ENCODE measurements around the gene DIAPH3.

DIAPH3 gene

GRCh38 chr13:59776924-59777690 lies 386.6 kb downstream of the DIAPH3 start (continued):
- no peak for TF ChIP-seq ZNF704 (tag by site-specific recombination; IDR thresholded peaks at IDR 0.05)

GRCh38 chr13:59774491-59774971 lies 389.2 kb downstream of the DIAPH3 start:
- no peaks in the 10 kb centered on the region for H3K9me3 ChIP-seq (ENCODE audit: control insufficient read depth, insufficient read depth, low read depth, low read length)
- POLR2A ChIA-PET, result no interaction called here
- no peak overlapping the region for H3K4me3 ChIP-seq (ENCODE audit: low read depth, low read length)
- TF ChIP-seq PRDM1 (tag by site-specific recombination; IDR thresholded peaks at IDR 0.05) (no peak), ZSCAN16 (tag by site-specific recombination; IDR thresholded peaks at IDR 0.05) (no peak), ZBTB6 (tag by site-specific recombination; IDR thresholded peaks at IDR 0.05) (no peak), ZNF157 (tag by site-specific recombination; IDR thresholded peaks at IDR 0.05) (no peak), ZBTB48 (tag by site-specific recombination; IDR thresholded peaks at IDR 0.05) (no peak), ZFP37 (tag by site-specific recombination; IDR thresholded peaks at IDR 0.05) (no peak), ZNF362 (tag by site-specific recombination; IDR thresholded peaks at IDR 0.05) (no peak), ZNF623 (tag by site-specific recombination; IDR thresholded peaks at IDR 0.05) (no peak), SETDB1 (IDR thresholded peaks at IDR 0.05; ENCODE audit: insufficient read length, low read length) (no peak), ZNF248 (tag by site-specific recombination; IDR thresholded peaks at IDR 0.05) (no peak), ZNF169 (tag by site-specific recombination; IDR thresholded peaks at IDR 0.05) (no peak)
- no peaks in the 10 kb centered on the region for H3K36me3 ChIP-seq (ENCODE audit: control insufficient read depth in 2 of 2, insufficient read depth in 1 of 2, low read length in 2 of 2)
- no peak overlapping the region for H3K27ac ChIP-seq (ENCODE audit: extremely low read depth, low read depth, low read length)
- CTCF ChIA-PET, result no interaction called here
- H3K4me1 ChIP-seq (ENCODE audit: control insufficient read depth, insufficient read depth, low read length), result no peaks in the 10 kb centered on the region

GRCh38 chr13:59771272-59771671 lies 392.5 kb downstream of the DIAPH3 start:
- peak; percentile 40 for TF ChIP-seq ZNF654 (tag by site-specific recombination; IDR thresholded peaks at IDR 0.05; ENCODE audit: low read depth)
- no peak for TF ChIP-seq ATF2 (tag by site-specific recombination; IDR thresholded peaks at IDR 0.05; ENCODE audit: low read depth)
- no peak for TF ChIP-seq ZNF24 (tag by site-specific recombination; IDR thresholded peaks at IDR 0.05)
- no peak for TF ChIP-seq REPIN1 (tag by site-specific recombination; IDR thresholded peaks at IDR 0.05; ENCODE audit: low read depth)
- TF ChIP-seq PBX3 (CRISPR knock-in tag; IDR thresholded peaks at IDR 0.05), result no peak
- TF ChIP-seq ZNF639 (tag by site-specific recombination; IDR thresholded peaks at IDR 0.05), result no peak
- ChIA-PET POLR2A (no interaction called here), CTCF (interaction anchor here (0.6 to 1.5 kb wide), 17 partner anchors 9 to 558 kb away, joined by 3 to 6 read pairs (median 3); no protein-coding TSS in a partner anchor)

More at GRCh38 chr13:59771272-59771671, 392.5 kb downstream of the DIAPH3 start:
- H3K36me3 ChIP-seq (ENCODE audit: control insufficient read depth in 2 of 2, insufficient read depth in 1 of 2, low read length in 2 of 2), result no peaks in the 10 kb centered on the region
- peaks cover 5% of the 10 kb centered on the region for H3K4me1 ChIP-seq (ENCODE audit: control insufficient read depth, insufficient read depth, low read length)
- no peaks in the 10 kb centered on the region for H3K9me3 ChIP-seq (ENCODE audit: control insufficient read depth, insufficient read depth, low read depth, low read length)
- no peak overlapping the region for H3K27ac ChIP-seq (ENCODE audit: extremely low read depth, low read depth, low read length)
- no peak overlapping the region for H3K4me3 ChIP-seq (ENCODE audit: low read depth, low read length)
